H9 (cell line): ENCODE results near the gene C9. TPM values are rescaled to one million over a fixed set of nuclear protein-coding genes. Genes with fewer than 3 reads are reported as not detected.

Experiments used
- DNase-seq: peaks from one replicate; pipeline ENCODE4 v3.0.0-alpha.2; 2017
- H2AFZ ChIP-seq: one replicate; pipeline ENCODE4 v1.6.1; 2013; ENCODE audit warnings: mild to moderate bottlenecking, low read length, control low read depth, moderate library complexity
- H2AK5ac ChIP-seq: 2 replicates; pipeline ENCODE4 v1.6.1; 2013; ENCODE audit warnings: low read length, control low read depth, mixed read lengths; ENCODE audit not compliant: insufficient read length
- H2BK120ac ChIP-seq: one replicate; pipeline ENCODE4 v1.6.1; 2013; ENCODE audit warnings: low read depth, mild to moderate bottlenecking, low read length, control low read depth, inconsistent platforms; ENCODE audit not compliant: poor library complexity, severe bottlenecking
- H2BK12ac ChIP-seq: 2 replicates; pipeline ENCODE4 v1.6.1; 2013; ENCODE audit warnings: low read length, control low read depth, mixed read lengths, low read depth; ENCODE audit not compliant: insufficient read length
- H2BK15ac ChIP-seq: 2 replicates; pipeline ENCODE4 v1.6.1; 2013; ENCODE audit warnings: low read depth, low read length, control low read depth
- H2BK20ac ChIP-seq: one replicate; pipeline ENCODE4 v1.6.1; 2013; ENCODE audit warnings: low read depth, mild to moderate bottlenecking, low read length, control low read depth, inconsistent platforms; ENCODE audit not compliant: poor library complexity, severe bottlenecking
- H2BK5ac ChIP-seq: 2 replicates; pipeline ENCODE4 v1.6.1; 2013; ENCODE audit warnings: low read length, control low read depth, mixed read lengths; ENCODE audit not compliant: insufficient read length
- H3K14ac ChIP-seq: 2 replicates; pipeline ENCODE4 v1.6.1; 2013; ENCODE audit warnings: low read length, control low read depth; ENCODE audit not compliant: insufficient read depth
- H3K18ac ChIP-seq: 2 replicates; pipeline ENCODE4 v1.6.1; 2013; ENCODE audit warnings: low read depth, mild to moderate bottlenecking, mixed read lengths, low read length, control low read depth; ENCODE audit not compliant: insufficient read length
- H3K23ac ChIP-seq: 2 replicates; pipeline ENCODE4 v1.6.1; 2013; ENCODE audit warnings: low read length, control low read depth, mixed read lengths, low read depth; ENCODE audit not compliant: insufficient read length
- H3K23me2 ChIP-seq: 2 replicates; pipeline ENCODE4 v1.6.1; 2013; ENCODE audit warnings: low read depth, mild to moderate bottlenecking, mixed read lengths, low read length, control low read depth; ENCODE audit not compliant: insufficient read length, poor library complexity, severe bottlenecking
- H3K27ac ChIP-seq: 2 replicates; pipeline ENCODE4 v1.5.1; 2013; ENCODE audit warnings: low read length, control low read depth, mixed read lengths, low read depth; ENCODE audit not compliant: insufficient read length
- H3K27me3 ChIP-seq: 2 replicates; pipeline ENCODE4 v1.6.1; 2013; ENCODE audit warnings: low read length, control low read depth, inconsistent platforms; ENCODE audit not compliant: insufficient read depth
- H3K4ac ChIP-seq: 2 replicates; pipeline ENCODE4 v1.6.1; 2013; ENCODE audit warnings: low read depth, mild to moderate bottlenecking, control low read depth, inconsistent platforms, low read length, moderate library complexity
- H3K4me1 ChIP-seq: 2 replicates; pipeline ENCODE4 v1.6.1; 2013; ENCODE audit warnings: low read length, control low read depth, inconsistent platforms; ENCODE audit not compliant: insufficient read depth
- H3K4me2 ChIP-seq: 2 replicates; pipeline ENCODE4 v1.6.1; 2013; ENCODE audit warnings: low read length, control low read depth, mixed read lengths; ENCODE audit not compliant: insufficient read length, insufficient read depth
- H3K56ac ChIP-seq: 2 replicates; pipeline ENCODE4 v1.6.1; 2013; ENCODE audit warnings: low read depth, mild to moderate bottlenecking, mixed read lengths, low read length, control low read depth; ENCODE audit not compliant: insufficient read length
- H3K79me1 ChIP-seq: 2 replicates; pipeline ENCODE4 v1.6.1; 2013; ENCODE audit warnings: low read depth, mild to moderate bottlenecking, moderate library complexity, low read length, control low read depth, inconsistent platforms; ENCODE audit not compliant: insufficient read depth, poor library complexity, severe bottlenecking
- H3K79me2 ChIP-seq: 2 replicates; pipeline ENCODE4 v1.6.1; 2013; ENCODE audit warnings: low read length, control low read depth, inconsistent platforms; ENCODE audit not compliant: insufficient read depth
- H3K9ac ChIP-seq: 2 replicates; pipeline ENCODE4 v1.6.1; 2013; ENCODE audit warnings: low read length, control low read depth, mixed read lengths; ENCODE audit not compliant: insufficient read length; ENCODE audit errors: extremely low read depth
- H3K9me3 ChIP-seq: one replicate; pipeline ENCODE4 v1.6.1; 2013; ENCODE audit warnings: low read depth, low read length, inconsistent platforms; ENCODE audit not compliant: control insufficient read depth
- H3T11ph ChIP-seq: one replicate; pipeline ENCODE4 v1.6.1; 2013; ENCODE audit warnings: mild to moderate bottlenecking, low read length, control low read depth, inconsistent platforms
- H4K20me1 ChIP-seq: one replicate; pipeline ENCODE4 v1.6.1; 2013; ENCODE audit not compliant: control insufficient read depth, insufficient read length, insufficient read depth
- H4K5ac ChIP-seq: 2 replicates; pipeline ENCODE4 v1.6.1; 2013; ENCODE audit warnings: low read depth, mild to moderate bottlenecking, mixed read lengths, low read length, control low read depth; ENCODE audit not compliant: insufficient read length
- H4K8ac ChIP-seq: replicated peaks from 2 replicates; pipeline ENCODE4 v1.6.1; 2013; ENCODE audit warnings: low read length, control low read depth, mixed read lengths, low read depth; ENCODE audit not compliant: insufficient read length
- H4K91ac ChIP-seq: 2 replicates; pipeline ENCODE4 v1.6.1; 2013; ENCODE audit warnings: low read depth, mild to moderate bottlenecking, moderate library complexity, mixed read lengths, low read length, control low read depth; ENCODE audit not compliant: insufficient read length
- H3K27ac Mint-ChIP-seq, 3 experiments: 2 replicates in 2 of 3; 3 replicates in 1 of 3; pipeline ENCODE4 v1.8.0; 2020 to 2021; ENCODE audit warnings: mixed read lengths in 3 of 3, mild to moderate bottlenecking in 1 of 3, moderate library complexity in 1 of 3
- H3K27me3 Mint-ChIP-seq: 2 replicates; pipeline ENCODE4 v1.8.0; 2021; ENCODE audit warnings: low read depth, mild to moderate bottlenecking, moderate library complexity, mixed read lengths
- H3K36me3 Mint-ChIP-seq, 3 experiments: 2 replicates in 2 of 3; 3 replicates in 1 of 3; pipeline ENCODE4 v1.8.0; 2020 to 2021; ENCODE audit warnings: low read depth in 3 of 3, mixed read lengths in 3 of 3; ENCODE audit not compliant: insufficient read depth in 1 of 3
- H3K4me1 Mint-ChIP-seq, 2 experiments: 2 replicates each; pipeline ENCODE4 v1.8.0; 2020; ENCODE audit warnings: mixed read lengths in 2 of 2
- H3K4me3 Mint-ChIP-seq, 2 experiments: 2 replicates in 1 of 2; 3 replicates in 1 of 2; pipeline ENCODE4 v1.8.0; 2020 to 2021; ENCODE audit warnings: mild to moderate bottlenecking in 2 of 2, mixed read lengths in 2 of 2, moderate library complexity in 1 of 2
- H3K9me3 Mint-ChIP-seq, 2 experiments: 2 replicates in 1 of 2; 3 replicates in 1 of 2; pipeline ENCODE4 v1.8.0; 2020; ENCODE audit warnings: mild to moderate bottlenecking in 2 of 2, mixed read lengths in 2 of 2, moderate library complexity in 1 of 2
- WGBS: extraction: QIAGEN DNeasy Blood & Tissue Kit; methylation state at CpG from one replicate; pipeline ENCODE4 v1.1.7; 2013; ENCODE audit warnings: missing lambda C conversion rate, low lambda C conversion rate, mixed read lengths; ENCODE audit not compliant: insufficient read length; ENCODE audit errors: extremely low coverage; 5-methylcytosine and 5-hydroxymethylcytosine counted together
- total RNA-seq: library from RNA; stranded (reverse); gene quantifications from 2 replicates; pipeline ENCODE4 v1.2.1, GENCODE V29; 2021
- TF ChIP-seq, protein P1 (sequence below): fragments of 200-600 bp; sonication (generic); conservative IDR thresholded peaks from 3 replicates; pipeline ENCODE4 v1.8.0; 2021; ENCODE audit warnings: antibody characterized with exemption, mild to moderate bottlenecking

The C9 gene
- total RNA-seq, 1 experiment from 2014 or later = not detected

GRCh38 chr5:39284552-39284951 is 79.7 kb downstream of the C9 start:
- H3K23me2 ChIP-seq = no peaks in the 10 kb centered on the region
- H3K79me1 ChIP-seq = no peaks in the 10 kb centered on the region
- TF ChIP-seq, protein P1, sequence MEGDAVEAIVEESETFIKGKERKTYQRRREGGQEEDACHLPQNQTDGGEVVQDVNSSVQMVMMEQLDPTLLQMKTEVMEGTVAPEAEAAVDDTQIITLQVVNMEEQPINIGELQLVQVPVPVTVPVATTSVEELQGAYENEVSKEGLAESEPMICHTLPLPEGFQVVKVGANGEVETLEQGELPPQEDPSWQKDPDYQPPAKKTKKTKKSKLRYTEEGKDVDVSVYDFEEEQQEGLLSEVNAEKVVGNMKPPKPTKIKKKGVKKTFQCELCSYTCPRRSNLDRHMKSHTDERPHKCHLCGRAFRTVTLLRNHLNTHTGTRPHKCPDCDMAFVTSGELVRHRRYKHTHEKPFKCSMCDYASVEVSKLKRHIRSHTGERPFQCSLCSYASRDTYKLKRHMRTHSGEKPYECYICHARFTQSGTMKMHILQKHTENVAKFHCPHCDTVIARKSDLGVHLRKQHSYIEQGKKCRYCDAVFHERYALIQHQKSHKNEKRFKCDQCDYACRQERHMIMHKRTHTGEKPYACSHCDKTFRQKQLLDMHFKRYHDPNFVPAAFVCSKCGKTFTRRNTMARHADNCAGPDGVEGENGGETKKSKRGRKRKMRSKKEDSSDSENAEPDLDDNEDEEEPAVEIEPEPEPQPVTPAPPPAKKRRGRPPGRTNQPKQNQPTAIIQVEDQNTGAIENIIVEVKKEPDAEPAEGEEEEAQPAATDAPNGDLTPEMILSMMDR = no peak
- no peak for DNase-seq
- no peak overlapping the region for H2BK120ac ChIP-seq
- no peak overlapping the region for H3K4me2 ChIP-seq
- no peak overlapping the region for H3K27ac Mint-ChIP-seq
- WGBS = no CpG with 5 or more reads among the region's 5 CpGs
- H3K56ac ChIP-seq = no peak overlapping the region
- no peak overlapping the region for H2BK5ac ChIP-seq
- H2BK12ac ChIP-seq = no peak overlapping the region
- no peak overlapping the region for H4K8ac ChIP-seq
- no peak overlapping the region for H3K4ac ChIP-seq
- no peaks in the 10 kb centered on the region for H4K20me1 ChIP-seq
- H2AK5ac ChIP-seq = no peak overlapping the region
- H3K9me3 ChIP-seq = peaks cover 5% of the 10 kb centered on the region
- peaks cover 3 to 5% of the 10 kb centered on the region in 2 experiments; a peak in 3 of 4 replicates for H3K4me1 Mint-ChIP-seq
- H3K18ac ChIP-seq = no peak overlapping the region
- no peak overlapping the region for H2BK15ac ChIP-seq
- no peak overlapping the region for H3T11ph ChIP-seq
- no peak overlapping the region for H3K27ac ChIP-seq
- H2BK20ac ChIP-seq = no peak overlapping the region
- no peaks in the 10 kb centered on the region for H3K27me3 Mint-ChIP-seq
- H3K79me2 ChIP-seq = no peaks in the 10 kb centered on the region
- no peak overlapping the region for H3K9ac ChIP-seq
- H3K23ac ChIP-seq = no peak overlapping the region
- H3K4me1 ChIP-seq = no peaks in the 10 kb centered on the region
- H3K27me3 ChIP-seq = no peaks in the 10 kb centered on the region
- H3K36me3 Mint-ChIP-seq = peaks cover 5 to 23% (median 10%) of the 10 kb centered on the region in 3 experiments; a peak in 5 of 7 replicates
- no peak overlapping the region for H3K4me3 Mint-ChIP-seq
- no peak overlapping the region for H4K5ac ChIP-seq
- H3K9me3 Mint-ChIP-seq = peaks cover 17 to 20% of the 10 kb centered on the region in 2 experiments
- no peak overlapping the region for H2AFZ ChIP-seq
- no peak overlapping the region for H3K14ac ChIP-seq
- H4K91ac ChIP-seq = no peak overlapping the region
